PC-3 (cell line): Measurements from ENCODE around the gene NT5C1B. TPM values are rescaled to one million over a fixed set of nuclear protein-coding genes. Genes with fewer than 3 reads are reported as not detected.

Source experiments
- ATAC-seq: fragments of 200-7000 bp; cut with Tn5 transposase; 2 replicates; pipeline ENCODE4 v1.9.1; 2020; ENCODE audit warnings: mild to moderate bottlenecking, moderate library complexity
- BruUV-seq: library from RNA; stranded (reverse); fragments of 400-500 nt; replicated peaks from 2 replicates; lab custom pipeline; 2021; lab: Mats Ljungman, UMichigan
- CTCF ChIA-PET: fragments of 300-600 bp; sonication (Branson Sonifier 250); formaldehyde crosslinking; loops from one replicate; lab custom pipeline; 2022; ENCODE audit warnings: antibody characterized with exemption; lab: Charles Lee
- POLR2A ChIA-PET: fragments of 300-600 bp; sonication (Branson Sonifier 250); formaldehyde crosslinking; loops from one replicate; lab custom pipeline; 2022; ENCODE audit warnings: antibody characterized with exemption; ENCODE audit not compliant: unreplicated experiment; lab: Charles Lee
- DNase-seq: peaks from one replicate; pipeline ENCODE4 v3.0.0-alpha.2; 2015
- H2AFZ ChIP-seq: fragments of 300-600 bp; sonication (generic); 2 replicates; pipeline ENCODE4 v1.6.0; 2016; ENCODE audit warnings: antibody characterized with exemption, low read length
- H3F3A ChIP-seq: fragments of 300-600 bp; sonication (generic); one replicate; pipeline ENCODE4 v1.6.0; 2017; ENCODE audit warnings: antibody characterized with exemption, low read length, control low read depth, mild to moderate bottlenecking; ENCODE audit not compliant: unreplicated experiment
- H3K27ac ChIP-seq: fragments of 300-600 bp; sonication (generic); 2 replicates; pipeline ENCODE4 v1.5.1; 2016; ENCODE audit warnings: mild to moderate bottlenecking, low read length
- H3K27me3 ChIP-seq: fragments of 300-600 bp; sonication (generic); 2 replicates; pipeline ENCODE4 v1.6.1; 2016; ENCODE audit warnings: low read length, mixed read lengths
- H3K36me3 ChIP-seq: fragments of 300-600 bp; sonication (generic); 2 replicates; pipeline ENCODE4 v1.6.1; 2016; ENCODE audit warnings: low read depth, mixed run types, low read length, mixed read lengths
- H3K4me1 ChIP-seq: fragments of 300-600 bp; sonication (generic); 2 replicates; pipeline ENCODE4 v1.5.1; 2016; ENCODE audit warnings: low read length; ENCODE audit not compliant: insufficient read depth
- H3K4me2 ChIP-seq: fragments of 300-600 bp; sonication (generic); 2 replicates; pipeline ENCODE4 v1.6.0; 2016; ENCODE audit warnings: low read length
- H3K4me3 ChIP-seq: fragments of 300-600 bp; sonication (generic); 2 replicates; pipeline ENCODE4 v1.5.1; 2016; ENCODE audit warnings: mild to moderate bottlenecking, low read length, mixed read lengths
- H3K79me2 ChIP-seq: fragments of 300-600 bp; sonication (generic); 2 replicates; pipeline ENCODE4 v1.6.1; 2017; ENCODE audit warnings: low read length, mixed read lengths
- H3K9ac ChIP-seq: fragments of 300-600 bp; sonication (generic); 2 replicates; pipeline ENCODE4 v1.6.0; 2016; ENCODE audit warnings: mild to moderate bottlenecking, low read length
- H3K9me2 ChIP-seq: fragments of 300-600 bp; sonication (generic); replicated peaks from 2 replicates; pipeline ENCODE4 v1.6.1; 2016; ENCODE audit warnings: mixed run types, low read length, mixed read lengths
- H3K9me3 ChIP-seq: fragments of 300-600 bp; sonication (generic); 2 replicates; pipeline ENCODE4 v1.6.1; 2016; ENCODE audit warnings: low read length, mixed read lengths
- H4K20me1 ChIP-seq: fragments of 300-600 bp; sonication (generic); 2 replicates; pipeline ENCODE4 v1.6.1; 2016; ENCODE audit warnings: low read length, mixed read lengths
- EZH2 ChIP-seq: fragments of 300-600 bp; sonication (generic); IDR thresholded peaks from one replicate; pipeline ENCODE4 v1.6.1; 2017; ENCODE audit warnings: antibody characterized with exemption, mild to moderate bottlenecking, low read length; ENCODE audit not compliant: unreplicated experiment
- EZH2phosphoT487 ChIP-seq: fragments of 300-600 bp; sonication (generic); IDR thresholded peaks from 2 replicates; pipeline ENCODE4 v1.6.1; 2018; ENCODE audit warnings: mild to moderate bottlenecking, antibody characterized with exemption, low read length, borderline replicate concordance
- intact Hi-C: fragments of 100-400 bp; cut with micrococcal nuclease; formaldehyde crosslinking; loops from 2 replicates; pipeline ENCODE4 v1.9.0; 2023
- total RNA-seq: library from RNA; depleted of rRNA; stranded (reverse); fragments of >200 nt; gene quantifications from 2 replicates; pipeline ENCODE4 v1.2.3, GENCODE V29; 2014
- TF ChIP-seq, protein P1 (sequence below): fragments of 300-600 bp; sonication (generic); conservative IDR thresholded peaks from 2 replicates; pipeline ENCODE4 v1.5.1; 2017; ENCODE audit warnings: antibody characterized with exemption, low read depth, mild to moderate bottlenecking, low read length

The NT5C1B gene
- total RNA-seq, 1 experiment from 2014 or later: not detected

DNA sequence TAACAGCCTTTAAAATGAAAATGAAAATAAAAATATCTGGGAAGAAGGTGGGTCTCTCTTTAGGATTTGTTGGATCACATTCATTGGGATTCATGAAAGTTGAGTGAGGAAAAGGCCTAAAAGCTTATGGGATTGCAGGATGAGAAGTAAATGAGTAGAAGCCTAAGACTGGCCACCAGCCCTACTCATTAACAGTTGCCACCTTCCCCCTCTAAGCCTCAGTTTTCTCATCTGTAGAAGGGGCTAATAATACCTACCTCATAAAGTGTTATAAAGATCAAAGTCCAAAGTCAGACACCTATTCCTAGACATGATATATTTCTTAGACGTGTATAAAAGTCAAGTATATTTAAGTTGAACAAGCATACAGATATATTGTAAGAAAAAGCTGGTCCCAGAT, 52.7 kb downstream of the NT5C1B start:
- intact Hi-C loops: no loop called here

DNA sequence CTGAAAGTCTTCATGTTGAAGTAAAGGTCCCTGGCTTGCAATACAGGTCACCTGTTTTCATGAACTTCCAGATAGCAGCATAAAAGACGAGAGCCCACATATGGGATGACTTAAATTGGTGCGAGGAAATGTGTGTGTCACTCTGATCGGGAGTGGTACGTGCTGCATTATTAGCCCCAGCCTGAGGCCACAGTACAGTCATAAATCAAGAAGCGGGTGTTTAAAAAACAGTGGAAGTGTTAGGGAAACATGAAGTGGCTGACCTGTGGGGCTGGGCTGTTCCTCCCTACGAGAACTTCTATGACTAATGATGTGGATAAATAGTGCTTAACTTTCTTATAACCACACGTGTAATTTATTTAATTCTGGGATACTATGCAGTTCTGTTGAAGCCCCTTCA, 53.3 kb downstream of the NT5C1B start:
- CTCF ChIA-PET: no interaction called here
- no TSS peak for BruUV-seq

More for the DNA sequence above, 52.7 kb downstream of the NT5C1B start:
- Histone ChIP-seq H3K27me3 (no peaks in the 10 kb centered on the region), H3K79me2 (no peaks in the 10 kb centered on the region), H4K20me1 (no peaks in the 10 kb centered on the region), H3F3A (no peaks in the 10 kb centered on the region), H3K9me2 (no peaks in the 10 kb centered on the region), H2AFZ (0 out of 2 replicates have a peak overlapping the region, but pooled peaks have one; percentile 57), H3K9me3 (no peaks in the 10 kb centered on the region), H3K4me3 (no peak overlapping the region), H3K27ac (no peak overlapping the region), H3K4me1 (peaks cover 12% of the 10 kb centered on the region), H3K9ac (no peak overlapping the region), H3K4me2 (peak overlapping the region; percentile 48), H3K36me3 (no peaks in the 10 kb centered on the region)
- POLR2A ChIA-PET: no interaction called here
- TF ChIP-seq EZH2phosphoT487: no peak
- TF ChIP-seq, protein P1, sequence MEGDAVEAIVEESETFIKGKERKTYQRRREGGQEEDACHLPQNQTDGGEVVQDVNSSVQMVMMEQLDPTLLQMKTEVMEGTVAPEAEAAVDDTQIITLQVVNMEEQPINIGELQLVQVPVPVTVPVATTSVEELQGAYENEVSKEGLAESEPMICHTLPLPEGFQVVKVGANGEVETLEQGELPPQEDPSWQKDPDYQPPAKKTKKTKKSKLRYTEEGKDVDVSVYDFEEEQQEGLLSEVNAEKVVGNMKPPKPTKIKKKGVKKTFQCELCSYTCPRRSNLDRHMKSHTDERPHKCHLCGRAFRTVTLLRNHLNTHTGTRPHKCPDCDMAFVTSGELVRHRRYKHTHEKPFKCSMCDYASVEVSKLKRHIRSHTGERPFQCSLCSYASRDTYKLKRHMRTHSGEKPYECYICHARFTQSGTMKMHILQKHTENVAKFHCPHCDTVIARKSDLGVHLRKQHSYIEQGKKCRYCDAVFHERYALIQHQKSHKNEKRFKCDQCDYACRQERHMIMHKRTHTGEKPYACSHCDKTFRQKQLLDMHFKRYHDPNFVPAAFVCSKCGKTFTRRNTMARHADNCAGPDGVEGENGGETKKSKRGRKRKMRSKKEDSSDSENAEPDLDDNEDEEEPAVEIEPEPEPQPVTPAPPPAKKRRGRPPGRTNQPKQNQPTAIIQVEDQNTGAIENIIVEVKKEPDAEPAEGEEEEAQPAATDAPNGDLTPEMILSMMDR: no peak
- TF ChIP-seq EZH2: no peak
- DNase-seq (no peak), ATAC-seq (no peak)
- no TSS peak for BruUV-seq
- CTCF ChIA-PET: no interaction called here

DNA sequence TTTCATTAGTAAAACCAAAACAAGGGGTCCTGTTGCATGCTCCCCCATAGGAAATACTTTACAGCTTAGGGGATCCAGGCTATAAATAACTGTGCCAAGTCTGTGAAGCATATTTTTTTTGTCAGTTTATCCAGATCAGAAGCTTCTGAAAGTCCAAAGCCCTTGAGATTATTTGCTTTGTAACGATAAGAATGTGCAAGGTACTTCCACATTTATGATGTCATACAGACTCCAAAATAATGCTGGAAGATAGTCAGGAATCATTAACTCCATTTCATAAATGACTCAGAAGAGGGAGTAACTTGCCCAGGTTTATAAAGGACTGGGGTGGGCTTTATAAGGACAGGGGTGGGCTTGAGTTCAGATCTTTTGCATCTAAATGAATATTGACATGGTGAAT, 58.2 kb downstream of the NT5C1B start:
- no peak for DNase-seq
- H3K4me1 ChIP-seq: peaks cover 6% of the 10 kb centered on the region
- no peak for ATAC-seq
- H3K27me3 ChIP-seq: no peaks in the 10 kb centered on the region
- POLR2A ChIA-PET: no interaction called here
- CTCF ChIA-PET: no interaction called here
- H3K27ac ChIP-seq: no peak overlapping the region
- H3F3A ChIP-seq: no peaks in the 10 kb centered on the region
- H3K9ac ChIP-seq: no peak overlapping the region
- H3K4me3 ChIP-seq: no peak overlapping the region
- H3K9me3 ChIP-seq: no peaks in the 10 kb centered on the region
- H3K4me2 ChIP-seq: no peak overlapping the region
- no TSS peak for BruUV-seq
- H3K9me2 ChIP-seq: no peaks in the 10 kb centered on the region
- TF ChIP-seq EZH2phosphoT487 (no peak), EZH2 (no peak)
- TF ChIP-seq, protein P1: no peak
- intact Hi-C loops: no loop called here
- H2AFZ ChIP-seq: no peak overlapping the region
- H3K36me3 ChIP-seq: no peaks in the 10 kb centered on the region
- H3K79me2 ChIP-seq: no peaks in the 10 kb centered on the region
- H4K20me1 ChIP-seq: no peaks in the 10 kb centered on the region

More for the DNA sequence above, 53.3 kb downstream of the NT5C1B start:
- Histone ChIP-seq H3K27me3 (no peaks in the 10 kb centered on the region), H3K79me2 (no peaks in the 10 kb centered on the region), H3K9me2 (no peaks in the 10 kb centered on the region), H4K20me1 (no peaks in the 10 kb centered on the region), H3K4me2 (peak overlapping the region; percentile 48), H3K4me3 (no peak overlapping the region), H3F3A (no peaks in the 10 kb centered on the region), H3K9ac (no peak overlapping the region), H3K4me1 (peaks cover 12% of the 10 kb centered on the region), H3K9me3 (no peaks in the 10 kb centered on the region), H3K36me3 (no peaks in the 10 kb centered on the region), H2AFZ (peak overlapping the region; percentile 57; the same call in 1 of the 2 replicates), H3K27ac (no peak overlapping the region)
- POLR2A ChIA-PET: no interaction called here
- TF ChIP-seq EZH2phosphoT487 (no peak), EZH2 (no peak)
- TF ChIP-seq, protein P1: no peak
- ATAC-seq: peak; percentile 97
- DNase-seq: peak; percentile 72
- intact Hi-C loops: no loop called here
